Measurements from ENCODE around the gene DENND4A. TPM values are rescaled to one million over a fixed set of nuclear protein-coding genes. Genes with fewer than 3 reads are reported as not detected.
"Not testable (repeated sequence)": the region's sequence is repeated elsewhere in the genome, so short reads cannot be mapped to it uniquely, and the experiment has no call there.

The DENND4A gene
- total RNA-seq, 1 experiment from 2014 or later, result 12.7 TPM

DNA sequence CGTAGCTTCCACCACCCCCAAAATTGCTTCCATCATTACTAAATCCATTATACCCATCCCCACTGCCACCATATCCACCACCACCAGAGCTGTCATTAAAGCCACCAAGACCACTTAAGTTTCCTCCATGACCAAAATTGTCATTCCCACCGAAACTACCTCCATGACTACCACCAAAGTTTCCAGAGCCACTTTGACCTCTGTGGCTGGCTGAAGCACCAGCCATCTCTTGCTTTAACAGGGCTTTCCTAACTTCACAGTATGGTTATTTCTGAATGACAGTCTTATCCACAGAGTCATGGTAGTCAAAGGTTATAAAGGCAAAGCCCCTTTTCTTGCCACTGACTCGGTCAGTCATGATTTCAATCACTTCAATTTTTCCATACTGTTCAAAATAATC is 24.3 kb upstream of the DENND4A start:
- no peaks in the 10 kb centered on the region for H3K9me3 ChIP-seq
- POLR2A ChIA-PET, result no interaction called here
- intact Hi-C loops (cut with micrococcal nuclease; ENCODE audit: unreplicated experiment), result no loop called here
- no peaks in the 10 kb centered on the region for H3K9me3 Mint-ChIP-seq (ENCODE audit: unreplicated experiment)
- CTCF ChIA-PET, result no interaction called here
- H3K36me3 ChIP-seq (ENCODE audit: control insufficient read depth, insufficient read depth, low read length), result no peaks in the 10 kb centered on the region
- TF ChIP-seq, protein P1, sequence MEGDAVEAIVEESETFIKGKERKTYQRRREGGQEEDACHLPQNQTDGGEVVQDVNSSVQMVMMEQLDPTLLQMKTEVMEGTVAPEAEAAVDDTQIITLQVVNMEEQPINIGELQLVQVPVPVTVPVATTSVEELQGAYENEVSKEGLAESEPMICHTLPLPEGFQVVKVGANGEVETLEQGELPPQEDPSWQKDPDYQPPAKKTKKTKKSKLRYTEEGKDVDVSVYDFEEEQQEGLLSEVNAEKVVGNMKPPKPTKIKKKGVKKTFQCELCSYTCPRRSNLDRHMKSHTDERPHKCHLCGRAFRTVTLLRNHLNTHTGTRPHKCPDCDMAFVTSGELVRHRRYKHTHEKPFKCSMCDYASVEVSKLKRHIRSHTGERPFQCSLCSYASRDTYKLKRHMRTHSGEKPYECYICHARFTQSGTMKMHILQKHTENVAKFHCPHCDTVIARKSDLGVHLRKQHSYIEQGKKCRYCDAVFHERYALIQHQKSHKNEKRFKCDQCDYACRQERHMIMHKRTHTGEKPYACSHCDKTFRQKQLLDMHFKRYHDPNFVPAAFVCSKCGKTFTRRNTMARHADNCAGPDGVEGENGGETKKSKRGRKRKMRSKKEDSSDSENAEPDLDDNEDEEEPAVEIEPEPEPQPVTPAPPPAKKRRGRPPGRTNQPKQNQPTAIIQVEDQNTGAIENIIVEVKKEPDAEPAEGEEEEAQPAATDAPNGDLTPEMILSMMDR (IDR thresholded peaks at IDR 0.05; ENCODE audit: insufficient read depth in 1 of 2, low read depth in 1 of 2, low read length in 1 of 2, severe bottlenecking in 1 of 2, unreplicated experiment in 1 of 2), result no peak
- no peak overlapping the region for H3K4me3 ChIP-seq (ENCODE audit: low read depth, low read length)
- no peaks in the 10 kb centered on the region for H3K27me3 ChIP-seq (replicated peaks; ENCODE audit: control insufficient read depth, insufficient read depth, low read length)
- no peaks in the 10 kb centered on the region for H3K4me1 Mint-ChIP-seq (ENCODE audit: low read depth, unreplicated experiment)
- no peaks in the 10 kb centered on the region for H3K4me1 ChIP-seq
- BruUV-seq (replicated peaks), result no TSS peak
- no peak for DNase-seq
- H3K36me3 Mint-ChIP-seq (ENCODE audit: insufficient read depth, unreplicated experiment), result no peaks in the 10 kb centered on the region
- no peak overlapping the region for H3K4me3 Mint-ChIP-seq (ENCODE audit: unreplicated experiment)
- H3K27me3 Mint-ChIP-seq (ENCODE audit: insufficient read depth, unreplicated experiment), result no peaks in the 10 kb centered on the region
- no peak overlapping the region for H3K27ac Mint-ChIP-seq (ENCODE audit: unreplicated experiment)

DNA sequence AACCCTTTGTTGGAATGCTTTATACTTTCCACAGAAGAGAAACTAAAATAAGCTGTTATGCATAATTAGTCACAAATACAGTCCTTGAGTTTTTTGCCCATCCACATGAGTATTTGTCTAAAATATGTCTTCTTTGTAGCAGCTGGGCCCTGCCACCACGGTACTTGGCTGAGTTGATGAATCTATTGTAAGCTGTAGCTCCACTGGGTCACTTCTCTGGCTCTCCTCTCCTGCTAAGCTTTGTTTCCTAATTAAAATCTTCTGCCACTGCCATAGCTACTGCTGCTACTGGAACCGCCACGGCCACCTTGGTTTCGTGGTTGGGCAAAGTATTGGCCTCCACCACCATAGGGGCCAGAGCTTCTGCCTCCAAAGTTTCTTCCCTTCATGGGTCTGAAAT is 23.9 kb upstream of the DENND4A start:
- H3K4me3 ChIP-seq (ENCODE audit: low read depth, low read length); H3K9me3 ChIP-seq; H3K4me1 Mint-ChIP-seq (ENCODE audit: low read depth, unreplicated experiment); H3K36me3 Mint-ChIP-seq (ENCODE audit: insufficient read depth, unreplicated experiment); H3K27ac Mint-ChIP-seq (ENCODE audit: unreplicated experiment); CTCF ChIA-PET; POLR2A ChIA-PET; DNase-seq; BruUV-seq (replicated peaks); H3K27me3 Mint-ChIP-seq (ENCODE audit: insufficient read depth, unreplicated experiment); H3K4me1 ChIP-seq; H3K4me3 Mint-ChIP-seq (ENCODE audit: unreplicated experiment); intact Hi-C loops (cut with micrococcal nuclease; ENCODE audit: unreplicated experiment); H3K9me3 Mint-ChIP-seq (ENCODE audit: unreplicated experiment); H3K27me3 ChIP-seq (replicated peaks; ENCODE audit: control insufficient read depth, insufficient read depth, low read length); H3K36me3 ChIP-seq (ENCODE audit: control insufficient read depth, insufficient read depth, low read length): not testable (repeated sequence)

DNA sequence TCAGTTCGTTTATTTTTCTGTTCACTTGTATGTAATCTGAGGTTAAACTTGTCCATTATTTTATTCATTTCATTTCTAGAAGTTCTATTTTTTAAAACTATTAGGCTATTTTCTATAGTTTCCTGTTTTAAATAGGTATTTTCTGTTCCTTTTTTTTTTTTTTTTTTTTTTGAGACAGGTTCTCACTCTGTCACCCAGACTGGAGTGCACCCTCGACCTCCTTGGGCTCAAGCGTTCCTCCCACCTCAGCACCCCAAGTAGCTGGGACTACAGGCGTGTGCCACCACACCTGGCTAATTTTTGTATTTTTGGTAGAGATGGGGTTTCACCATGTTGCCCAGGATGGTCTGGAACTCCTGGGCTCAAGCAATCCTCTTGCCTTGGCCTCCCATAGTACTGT is 22.2 kb upstream of the DENND4A start:
- H3K27ac Mint-ChIP-seq (ENCODE audit: unreplicated experiment); H3K36me3 ChIP-seq (ENCODE audit: control insufficient read depth, insufficient read depth, low read length); H3K4me1 Mint-ChIP-seq (ENCODE audit: low read depth, unreplicated experiment); DNase-seq; intact Hi-C loops (cut with micrococcal nuclease; ENCODE audit: unreplicated experiment); H3K36me3 Mint-ChIP-seq (ENCODE audit: insufficient read depth, unreplicated experiment); POLR2A ChIA-PET; H3K9me3 ChIP-seq; H3K27me3 Mint-ChIP-seq (ENCODE audit: insufficient read depth, unreplicated experiment); CTCF ChIA-PET; H3K4me1 ChIP-seq; H3K9me3 Mint-ChIP-seq (ENCODE audit: unreplicated experiment); H3K4me3 ChIP-seq (ENCODE audit: low read depth, low read length); BruUV-seq (replicated peaks); H3K4me3 Mint-ChIP-seq (ENCODE audit: unreplicated experiment); H3K27me3 ChIP-seq (replicated peaks; ENCODE audit: control insufficient read depth, insufficient read depth, low read length): not testable (repeated sequence)

DNA sequence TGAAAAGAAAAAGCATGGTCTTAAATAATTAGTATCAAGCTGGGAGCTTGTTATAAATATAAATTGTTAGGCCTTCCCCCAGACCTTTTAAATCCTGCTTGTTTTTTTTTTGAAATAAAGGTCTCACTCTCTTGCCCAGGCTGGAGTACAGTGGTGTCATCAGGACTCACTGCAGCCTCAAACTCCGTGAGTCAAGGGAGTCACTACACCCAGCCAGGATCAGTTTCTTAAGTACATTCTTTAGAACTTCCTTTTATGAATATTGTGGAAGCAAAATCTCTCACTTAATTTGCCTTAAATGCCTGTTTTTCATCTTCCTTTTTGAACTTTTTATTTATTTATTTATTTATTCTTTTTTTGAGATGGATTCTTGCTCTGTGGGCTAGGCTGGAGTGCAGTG is 20.8 kb upstream of the DENND4A start:
- intact Hi-C loops (cut with micrococcal nuclease; ENCODE audit: unreplicated experiment), result no loop called here
- Histone ChIP-seq H3K4me3 (ENCODE audit: low read depth, low read length) (no peak overlapping the region), H3K9me3 (no peaks in the 10 kb centered on the region), H3K36me3 (ENCODE audit: control insufficient read depth, insufficient read depth, low read length) (no peaks in the 10 kb centered on the region), H3K4me1 (no peaks in the 10 kb centered on the region), H3K27me3 (replicated peaks; ENCODE audit: control insufficient read depth, insufficient read depth, low read length) (no peaks in the 10 kb centered on the region)
- BruUV-seq (replicated peaks), result no TSS peak
- CTCF ChIA-PET, result no interaction called here
- no peaks in the 10 kb centered on the region for H3K4me1 Mint-ChIP-seq (ENCODE audit: low read depth, unreplicated experiment)
- H3K27ac Mint-ChIP-seq (ENCODE audit: unreplicated experiment), result no peak overlapping the region
- no peaks in the 10 kb centered on the region for H3K9me3 Mint-ChIP-seq (ENCODE audit: unreplicated experiment)
- no peaks in the 10 kb centered on the region for H3K27me3 Mint-ChIP-seq (ENCODE audit: insufficient read depth, unreplicated experiment)
- DNase-seq, result no peak
- H3K4me3 Mint-ChIP-seq (ENCODE audit: unreplicated experiment), result no peak overlapping the region
- H3K36me3 Mint-ChIP-seq (ENCODE audit: insufficient read depth, unreplicated experiment), result no peaks in the 10 kb centered on the region
- TF ChIP-seq, protein P1 (IDR thresholded peaks at IDR 0.05; ENCODE audit: insufficient read depth in 1 of 2, low read depth in 1 of 2, low read length in 1 of 2, severe bottlenecking in 1 of 2, unreplicated experiment in 1 of 2), result no peak
- POLR2A ChIA-PET, result no interaction called here

Measured in Caco-2 (cell line).